TTC549 (cell line): Measurements from ENCODE around the gene TBL1X.

Source experiments
- FAIRE-seq: peaks from 2 replicates; lab custom pipeline; 2012; peaks lifted over from hg19 to GRCh38; lab: Jason Lieb, UNC

Gene TBL1X

DNA sequence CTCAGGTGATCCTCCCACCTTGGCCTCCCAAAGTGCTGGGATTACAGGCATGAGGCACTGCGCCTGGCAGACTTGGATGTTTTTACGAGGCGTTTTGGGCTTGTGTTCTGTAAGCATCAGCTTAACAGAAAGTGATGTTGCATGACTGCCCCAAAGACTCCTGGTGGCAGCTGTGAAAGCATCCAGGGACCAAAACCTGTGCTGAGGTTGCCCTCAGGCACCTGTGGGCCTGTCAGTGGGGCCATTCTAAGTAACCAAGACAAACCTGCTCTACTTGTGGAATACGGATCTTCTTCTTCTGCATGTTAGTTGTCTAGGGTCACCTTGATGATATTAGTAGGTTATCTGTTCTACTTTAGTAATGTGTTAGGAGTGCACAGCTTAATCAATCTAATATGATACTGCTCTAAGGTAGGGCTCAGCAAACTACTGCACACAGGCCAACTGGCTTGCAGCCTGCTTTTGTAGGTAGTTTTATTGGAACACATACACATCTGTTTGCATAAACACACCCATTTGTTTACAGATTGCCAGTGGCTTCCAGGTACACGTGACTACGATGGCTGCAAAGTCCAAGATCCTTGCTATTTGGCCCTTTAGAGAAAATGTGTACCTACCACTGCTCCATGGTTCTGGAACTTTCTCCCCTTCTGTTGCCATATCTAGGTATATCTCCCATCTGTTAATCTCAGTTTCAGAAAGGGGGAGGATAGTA lies 164.1 kb downstream of the TBL1X start:
- no peak for FAIRE-seq

DNA sequence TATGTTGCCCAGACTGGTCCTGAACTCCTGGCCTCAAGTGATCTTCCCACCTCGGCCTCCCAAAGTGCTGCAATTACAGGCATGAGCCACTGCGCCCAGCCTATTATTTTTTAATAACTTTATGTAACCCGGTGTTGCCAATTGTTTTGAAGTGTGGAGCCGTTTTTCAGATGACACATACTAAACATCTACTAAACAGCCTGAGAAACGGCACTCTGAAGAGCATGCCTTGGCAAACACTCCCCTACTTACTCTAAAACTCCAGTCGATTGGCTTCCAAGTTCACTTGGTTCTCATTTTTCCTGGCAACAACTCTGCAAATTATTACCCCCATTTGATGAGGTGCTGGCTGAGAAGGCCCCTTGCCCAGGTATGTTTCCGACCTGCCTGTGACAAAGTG lies 169.7 kb downstream of the TBL1X start:
- no peak for FAIRE-seq

DNA sequence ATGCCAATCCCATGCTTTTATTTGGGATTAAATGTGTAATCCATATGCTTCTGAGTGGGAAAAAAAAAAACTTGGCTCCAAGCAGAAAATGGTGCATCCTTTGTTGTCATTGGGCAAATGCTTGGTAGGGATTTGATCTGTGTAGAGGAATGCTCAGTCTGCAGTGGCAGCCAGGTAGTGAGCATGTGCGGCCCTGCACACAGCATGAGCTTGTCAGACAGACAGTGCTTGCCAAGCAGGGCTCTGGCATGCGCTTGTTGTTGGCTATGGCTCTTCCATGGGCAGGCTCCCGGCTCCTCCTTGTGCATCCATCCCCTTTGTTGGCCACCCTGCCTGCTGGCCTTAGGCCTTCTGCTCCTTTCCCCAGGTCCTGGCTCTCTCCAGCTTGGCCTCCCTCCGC lies 170.5 kb downstream of the TBL1X start:
- no peak for FAIRE-seq

DNA sequence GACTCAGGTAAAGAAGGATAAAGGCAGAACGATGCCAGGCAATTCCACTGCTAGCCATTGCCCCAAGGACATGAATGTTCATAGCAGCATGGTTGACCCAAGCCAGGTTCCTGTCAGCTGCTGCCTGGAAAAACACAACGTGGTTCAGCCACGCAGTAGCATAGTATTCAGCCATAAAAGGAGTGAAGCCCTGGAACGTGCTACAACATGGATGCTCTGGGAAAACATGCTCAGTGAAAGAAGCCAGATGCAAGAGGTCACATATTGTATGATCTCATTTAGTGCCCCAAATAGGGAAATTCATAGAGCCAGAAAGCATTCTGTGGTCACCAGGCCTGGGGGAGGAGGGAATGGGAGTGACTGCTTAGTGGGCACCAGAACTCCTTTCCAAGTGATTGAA lies 170.9 kb downstream of the TBL1X start:
- no peak for FAIRE-seq

DNA sequence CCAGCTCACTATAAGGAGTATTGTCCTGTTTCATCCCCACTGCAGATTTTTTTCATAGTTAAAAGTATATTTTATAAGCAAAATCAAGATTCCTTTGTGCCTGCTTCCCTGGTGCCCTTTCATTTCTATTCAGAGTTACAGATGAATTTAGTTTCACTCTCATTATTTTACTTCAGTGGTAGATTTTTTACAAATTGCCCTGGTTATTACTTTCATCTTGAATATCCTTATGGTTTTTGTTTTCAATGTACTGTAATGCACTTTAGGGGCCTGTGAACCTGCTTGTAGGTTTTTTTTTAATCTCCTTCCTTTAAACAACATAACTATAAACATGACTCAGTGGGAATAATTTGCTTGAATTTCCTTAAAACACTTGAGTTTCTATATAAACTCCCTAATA lies 174.0 kb downstream of the TBL1X start:
- FAIRE-seq = no peak

DNA sequence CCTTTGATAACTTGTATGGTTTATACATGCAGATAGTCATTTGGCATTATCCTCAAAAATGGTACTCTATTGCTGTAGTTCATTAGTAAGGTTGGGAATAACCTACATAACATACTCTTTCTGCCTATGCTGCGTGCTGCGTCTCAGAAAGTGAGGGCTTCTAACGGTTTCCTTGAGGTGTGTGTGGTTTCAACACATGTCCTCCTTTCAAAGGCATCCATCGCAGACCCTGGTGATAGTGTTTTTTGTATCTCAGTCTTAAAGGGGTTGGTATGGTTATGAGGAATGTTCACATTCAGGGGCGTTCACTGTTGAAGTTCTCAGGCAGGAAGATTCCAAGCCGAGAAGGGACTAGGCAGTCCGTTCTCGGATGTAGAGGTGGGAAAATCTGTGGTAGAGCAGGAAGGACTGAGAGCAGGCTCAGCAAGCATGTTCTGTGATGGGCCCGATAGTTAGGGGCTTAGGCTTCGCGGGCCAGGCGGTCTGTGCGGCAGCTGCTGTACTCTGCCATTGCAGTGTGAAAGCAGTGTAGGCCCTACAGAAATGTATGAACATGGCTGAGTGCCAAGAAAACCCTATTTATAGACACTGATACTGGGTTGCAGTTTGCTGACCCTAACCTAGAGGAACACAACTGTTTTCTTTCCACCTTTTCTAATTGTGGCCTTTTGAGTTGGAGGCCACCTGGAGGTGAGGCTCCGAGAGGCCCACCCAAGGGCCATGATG lies 177.6 kb downstream of the TBL1X start:
- no peak for FAIRE-seq

DNA sequence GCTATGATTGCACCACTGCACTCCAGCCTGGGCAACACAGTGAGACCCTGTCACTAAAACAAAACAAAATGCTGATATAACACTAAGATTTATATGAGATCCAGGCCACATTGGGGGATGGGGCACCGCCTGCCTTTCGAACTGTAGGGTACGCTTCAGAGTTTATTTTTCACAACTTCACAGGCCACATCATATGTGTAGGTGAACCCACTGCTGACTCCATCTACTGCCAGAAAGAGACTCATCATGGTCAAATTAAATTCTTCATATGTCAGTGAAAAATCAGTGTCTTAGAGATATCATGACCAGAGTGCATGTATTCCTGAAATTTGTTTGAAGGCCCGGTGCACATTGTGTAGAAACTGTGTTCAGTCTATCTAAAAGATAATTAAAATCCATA lies 178.9 kb downstream of the TBL1X start:
- no peak for FAIRE-seq

DNA sequence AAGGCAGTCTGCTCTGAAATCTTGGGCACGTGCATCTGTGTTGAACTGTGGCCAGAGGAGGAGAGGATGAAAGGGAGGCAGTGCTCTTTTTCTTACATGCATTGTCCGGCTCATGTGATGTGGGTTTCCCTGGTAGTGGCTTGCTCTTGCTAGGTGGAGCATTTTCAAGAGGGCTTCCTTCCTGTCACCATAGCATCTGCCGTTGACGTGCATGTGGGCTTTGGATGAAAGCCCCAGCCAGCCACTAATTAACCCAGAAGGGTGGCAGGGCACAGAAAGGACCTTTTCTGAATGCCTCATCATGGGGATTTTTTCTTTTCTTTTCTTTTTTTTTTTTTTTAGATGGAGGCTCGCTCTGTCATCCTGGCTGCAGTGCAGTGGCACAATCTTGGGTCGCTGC lies 179.5 kb downstream of the TBL1X start:
- FAIRE-seq = no peak

DNA sequence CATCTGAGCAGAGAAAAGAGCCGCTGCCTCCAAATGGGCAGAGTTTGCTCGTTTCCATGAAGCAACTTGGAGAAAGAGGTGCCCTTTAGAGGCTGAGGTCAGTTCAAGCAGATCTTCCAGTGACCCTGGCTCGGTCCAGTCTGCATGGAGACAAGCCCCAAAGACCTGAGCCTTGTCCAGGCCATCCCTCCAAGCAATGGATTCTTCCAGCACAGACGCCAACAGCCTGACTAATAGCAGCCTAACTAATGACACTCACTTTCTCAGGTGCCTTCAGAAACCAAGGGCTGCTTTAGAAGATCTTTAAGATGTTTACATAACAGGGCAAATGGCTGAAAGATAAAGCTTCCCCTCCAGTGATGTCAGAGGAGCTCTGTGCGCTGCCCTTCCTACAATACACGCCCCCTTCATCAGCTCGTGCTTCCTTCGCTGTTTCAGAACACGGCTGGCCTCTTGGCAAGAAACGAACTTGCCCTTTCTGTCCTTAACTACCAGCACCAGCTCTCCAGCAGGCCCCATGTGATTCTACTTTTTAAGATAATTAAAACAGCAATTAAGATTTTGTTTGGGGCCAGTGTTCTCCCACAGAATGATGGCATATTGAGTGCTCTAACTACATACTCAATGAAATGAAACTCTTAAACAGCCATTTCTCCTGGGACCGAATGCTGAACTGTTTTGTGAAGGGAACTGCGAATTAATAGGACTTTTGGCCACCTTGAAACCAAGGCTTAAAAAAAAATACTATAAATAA lies 181.8 kb downstream of the TBL1X start:
- no peak for FAIRE-seq

DNA sequence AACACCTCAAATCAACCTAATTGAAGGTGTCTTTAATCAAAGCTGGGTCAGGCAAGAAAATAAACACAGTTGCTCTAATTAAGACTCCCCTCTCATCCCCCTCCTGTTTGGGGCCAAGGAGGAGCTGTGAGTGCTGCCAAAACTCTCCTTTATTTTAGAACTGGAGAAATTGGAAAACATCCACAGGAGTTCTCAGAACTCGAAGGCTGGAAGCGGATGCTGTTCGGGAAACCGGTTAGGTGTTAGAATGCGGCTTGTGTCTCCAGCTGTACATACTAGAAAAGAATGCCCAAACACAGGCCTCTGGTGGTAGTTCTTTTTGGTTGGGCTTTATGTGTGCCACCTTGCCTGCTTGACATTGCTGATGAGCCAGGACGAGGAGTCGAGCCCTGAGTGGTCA lies 182.6 kb downstream of the TBL1X start:
- FAIRE-seq = no peak

DNA sequence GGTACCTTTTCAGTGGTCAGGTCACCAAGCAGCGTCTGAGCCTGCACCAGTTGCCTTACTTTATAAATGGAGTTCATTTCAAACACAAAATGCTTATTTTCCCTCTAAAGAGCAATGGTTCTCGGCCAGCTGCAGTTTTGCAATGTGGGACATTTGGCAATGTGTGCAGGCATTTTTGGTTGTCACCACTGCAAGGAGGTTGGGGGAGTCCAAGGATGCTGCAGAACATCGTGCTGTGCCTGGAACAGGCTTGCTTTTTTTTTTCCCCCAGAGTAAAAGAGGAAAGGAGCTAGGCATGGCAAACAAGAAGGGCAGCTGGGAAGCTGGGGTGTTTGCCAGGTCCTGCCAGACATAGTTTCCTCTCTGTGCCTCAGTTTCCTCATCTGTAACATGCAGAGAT lies 185.2 kb downstream of the TBL1X start:
- no peak for FAIRE-seq

DNA sequence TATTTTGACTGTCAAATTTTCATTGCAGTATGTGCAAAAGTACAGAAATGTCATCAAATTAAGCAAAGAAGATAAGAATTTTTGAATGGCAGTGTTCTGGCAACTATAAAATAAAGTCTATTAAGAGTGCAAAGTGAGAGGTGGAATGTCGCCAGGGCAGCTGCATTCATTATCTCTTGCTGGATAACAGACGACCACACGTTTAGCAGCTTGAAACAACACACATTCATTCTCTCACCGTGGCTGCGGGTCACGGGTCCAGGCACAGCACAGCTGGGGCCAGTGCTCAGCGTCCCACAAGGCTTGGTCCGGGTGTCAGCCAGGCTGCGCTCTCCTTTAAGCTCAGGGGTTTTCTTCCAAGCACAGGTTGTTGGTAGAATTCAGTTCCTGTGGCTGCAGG lies 186.9 kb downstream of the TBL1X start:
- FAIRE-seq = no peak

DNA sequence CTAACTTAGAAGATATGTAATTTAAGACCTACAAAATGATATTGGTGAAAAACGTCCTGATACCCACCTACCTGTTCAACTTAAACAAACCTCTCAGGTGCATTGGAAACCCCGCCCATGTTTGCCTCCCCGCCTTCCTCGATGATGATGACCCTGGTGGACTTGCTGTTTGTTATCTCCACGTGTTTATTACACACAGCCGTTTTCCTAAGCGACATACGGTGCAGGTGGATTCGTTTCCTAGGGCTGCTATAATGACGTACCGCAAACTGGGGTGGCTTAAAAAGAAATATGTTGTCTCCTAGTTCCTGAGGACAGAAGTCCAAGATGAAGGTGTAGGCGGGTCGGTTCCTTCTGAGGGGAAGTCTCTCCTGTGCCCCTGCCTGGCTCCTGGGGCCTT lies 190.1 kb downstream of the TBL1X start:
- FAIRE-seq = no peak

DNA sequence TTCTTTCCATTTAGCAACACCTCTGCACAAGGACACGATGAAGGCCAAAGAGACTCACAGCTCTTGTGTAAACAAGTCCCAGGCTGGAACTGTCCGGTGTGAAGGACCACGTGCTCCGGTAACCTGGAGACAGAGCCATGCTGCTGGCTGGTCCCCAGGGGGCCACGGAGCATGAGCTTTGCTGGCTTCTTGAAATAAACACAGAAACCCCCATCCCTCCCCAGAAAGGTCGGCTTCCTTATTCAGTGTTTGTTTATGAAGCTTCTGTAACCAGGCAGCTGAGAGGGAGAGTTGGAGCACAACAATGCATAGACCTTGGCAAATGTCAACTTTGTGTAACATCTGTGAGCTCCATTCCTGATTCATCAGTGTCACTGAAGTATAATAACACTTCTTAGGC lies 191.4 kb downstream of the TBL1X start:
- FAIRE-seq = no peak

DNA sequence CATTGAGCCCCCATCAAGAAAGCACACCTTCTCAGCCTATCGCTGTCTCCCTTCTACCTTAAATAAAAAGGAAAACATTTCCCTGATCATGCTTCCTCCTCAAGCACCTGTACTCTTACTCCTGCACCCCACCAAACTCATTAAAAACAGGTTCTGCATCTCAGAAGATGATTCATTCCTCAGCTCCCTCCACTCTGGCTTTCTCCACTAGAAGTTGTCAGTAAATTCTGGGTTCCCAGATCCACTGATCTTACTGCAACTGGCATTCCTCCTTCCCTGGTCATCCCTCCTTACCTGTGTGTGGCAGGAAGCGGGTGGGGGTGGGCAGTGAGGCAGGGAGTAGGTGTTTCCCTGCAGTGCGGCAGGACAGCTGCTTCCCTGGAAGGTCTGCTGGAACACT lies 192.0 kb downstream of the TBL1X start:
- no peak for FAIRE-seq

DNA sequence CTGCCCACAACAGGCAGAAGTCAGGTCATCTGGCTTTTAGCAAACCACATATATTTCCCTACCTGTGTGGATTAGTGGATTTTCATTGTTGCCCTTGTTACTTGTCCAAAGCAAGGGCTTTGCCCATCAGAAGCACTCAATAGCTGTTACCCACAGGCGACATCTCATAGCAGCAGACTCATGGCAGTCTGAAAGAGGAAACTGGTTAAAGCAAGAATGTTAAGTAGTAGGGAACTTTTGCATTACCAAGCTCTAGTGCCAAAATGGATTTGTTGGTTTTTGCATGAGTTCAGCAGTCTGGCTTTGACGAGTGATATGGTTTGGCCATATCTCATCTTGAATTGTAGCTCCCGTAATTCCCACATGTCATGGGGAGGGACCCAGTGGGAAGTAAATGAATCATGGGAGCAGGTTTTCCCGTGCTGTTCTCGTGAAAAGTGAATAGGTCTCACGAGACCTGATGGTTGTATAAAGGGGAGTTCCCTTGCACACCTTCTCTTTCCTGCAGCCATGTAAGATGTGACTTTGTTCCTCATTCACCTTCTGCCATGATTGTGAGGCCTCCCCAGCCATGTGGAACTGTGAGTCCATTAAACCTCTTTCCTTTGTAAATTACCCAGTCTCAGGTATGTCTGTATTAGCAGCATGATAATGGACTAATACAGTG lies 192.9 kb downstream of the TBL1X start:
- no peak for FAIRE-seq

DNA sequence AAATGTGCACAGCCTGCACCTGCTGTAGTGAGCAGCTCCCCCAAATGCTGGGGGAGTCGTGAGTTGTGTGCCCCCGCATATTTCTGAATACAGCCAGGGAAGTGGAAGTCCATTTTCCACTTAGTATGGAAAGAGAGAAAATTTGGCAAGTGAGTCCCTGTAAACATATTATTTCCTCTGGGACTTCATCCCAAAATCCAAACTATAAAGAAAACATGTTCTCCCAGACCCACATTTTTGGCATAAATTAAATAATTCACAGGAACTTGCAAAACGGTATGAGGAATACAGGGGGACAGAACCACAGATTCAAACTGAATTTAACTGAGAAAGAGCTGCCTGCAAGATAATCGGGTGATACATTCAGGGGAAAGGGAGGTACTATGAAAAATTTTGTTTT lies 193.6 kb downstream of the TBL1X start:
- FAIRE-seq = no peak

DNA sequence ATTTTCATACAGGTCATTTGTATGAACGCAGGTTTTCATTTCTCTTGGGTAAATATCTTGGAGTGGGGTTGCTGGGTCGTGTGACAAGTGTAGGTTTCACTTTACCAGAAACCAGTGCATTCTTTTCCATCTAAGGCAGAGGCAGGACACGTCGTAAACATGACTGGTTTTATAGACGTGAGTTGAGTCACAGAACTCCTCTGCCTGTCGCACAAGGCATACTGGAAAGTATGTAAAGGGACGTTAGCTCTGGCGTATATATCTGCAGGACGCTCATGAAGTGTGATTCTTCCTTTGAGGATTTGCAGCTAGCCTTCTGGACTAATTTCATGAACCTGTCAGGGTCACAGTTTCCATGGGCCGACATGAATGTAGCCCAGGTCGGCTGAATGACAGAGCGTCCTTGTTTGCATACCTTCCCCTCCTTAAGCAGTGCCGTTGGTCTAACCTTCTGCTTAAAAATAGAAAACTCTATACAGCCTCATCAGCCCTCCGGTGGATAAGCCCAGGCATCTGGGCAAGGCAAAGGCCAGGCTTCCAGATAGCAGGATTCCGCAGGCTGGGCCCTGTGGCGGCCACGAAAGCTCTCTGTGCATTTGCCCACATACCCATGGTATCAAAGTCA lies 194.8 kb downstream of the TBL1X start:
- no peak for FAIRE-seq

DNA sequence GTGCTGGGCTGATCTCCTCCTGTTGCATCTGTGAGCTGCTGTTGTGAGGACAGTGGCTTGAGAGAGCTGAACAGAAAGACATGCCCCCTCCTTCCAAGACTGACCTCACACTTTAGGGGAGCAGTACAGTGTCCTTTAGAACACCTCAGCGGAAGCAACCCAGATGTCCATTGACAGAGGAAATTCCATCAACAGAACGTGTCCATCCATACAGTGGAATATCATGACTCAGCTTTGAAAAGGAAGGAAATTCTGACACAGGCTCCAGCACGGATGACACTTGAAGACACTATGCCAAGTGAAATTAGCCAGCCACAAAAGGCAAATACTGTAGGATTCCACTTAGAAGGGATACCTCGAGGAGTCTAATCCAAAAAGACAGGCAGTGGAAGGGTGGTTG lies 197.3 kb downstream of the TBL1X start:
- no peak for FAIRE-seq

DNA sequence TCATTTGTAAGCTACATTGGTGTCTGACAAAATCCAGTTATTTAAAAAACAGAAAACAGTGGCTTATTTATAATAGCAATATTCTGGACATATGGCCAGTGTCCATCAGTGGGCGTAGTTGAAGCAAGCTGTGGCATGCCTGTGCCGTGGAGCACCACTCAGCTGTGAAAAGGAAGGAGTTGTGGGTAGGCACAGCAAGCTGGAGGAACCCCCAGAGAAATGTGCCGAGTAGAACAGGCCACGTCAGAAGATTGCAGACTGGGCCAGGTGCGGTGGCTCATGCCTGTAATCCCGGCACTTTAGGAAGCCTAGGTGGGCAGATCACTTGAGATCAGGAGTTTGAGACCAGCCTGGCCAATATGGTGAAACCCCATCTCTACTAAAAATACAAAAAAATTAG lies 198.4 kb downstream of the TBL1X start:
- FAIRE-seq = no peak

DNA sequence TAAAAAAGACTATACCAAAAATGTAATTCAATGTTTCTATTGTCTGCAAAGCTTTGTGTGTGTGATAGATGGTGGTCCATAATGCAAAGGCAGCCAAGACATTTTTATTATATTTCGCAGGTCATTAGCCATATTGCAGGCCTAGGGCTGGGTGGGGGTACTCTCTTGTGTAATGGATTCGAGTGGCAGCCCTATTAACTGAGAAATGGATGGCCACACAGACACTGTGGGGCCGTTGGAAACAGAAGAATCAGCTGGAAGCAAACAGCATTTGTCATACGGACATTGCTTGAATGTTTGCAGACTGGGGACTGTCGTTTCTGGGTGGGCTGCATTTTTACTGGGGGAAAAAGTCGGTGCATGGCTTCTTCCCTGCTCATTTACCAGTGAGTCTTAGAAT lies 199.4 kb downstream of the TBL1X start:
- no peak for FAIRE-seq

DNA sequence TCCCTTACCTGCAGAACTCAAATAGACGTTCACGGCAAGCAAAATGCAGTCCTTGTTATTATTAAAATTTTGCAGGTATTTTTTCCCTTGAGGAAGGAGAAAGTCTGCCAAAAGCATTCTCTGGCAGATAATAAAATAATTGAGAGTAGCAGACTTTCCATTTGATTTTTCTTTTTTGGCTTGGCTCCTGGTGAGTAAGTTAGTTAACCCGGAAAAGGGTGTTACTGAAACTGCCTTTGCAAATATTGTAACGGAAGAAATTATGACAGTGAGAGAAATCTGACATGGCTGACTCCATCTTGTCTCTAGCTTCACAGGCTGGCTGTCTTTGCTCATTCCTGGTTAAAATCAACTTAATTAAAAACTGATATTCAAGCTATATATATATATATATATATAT lies 200.3 kb downstream of the TBL1X start:
- FAIRE-seq = no peak

DNA sequence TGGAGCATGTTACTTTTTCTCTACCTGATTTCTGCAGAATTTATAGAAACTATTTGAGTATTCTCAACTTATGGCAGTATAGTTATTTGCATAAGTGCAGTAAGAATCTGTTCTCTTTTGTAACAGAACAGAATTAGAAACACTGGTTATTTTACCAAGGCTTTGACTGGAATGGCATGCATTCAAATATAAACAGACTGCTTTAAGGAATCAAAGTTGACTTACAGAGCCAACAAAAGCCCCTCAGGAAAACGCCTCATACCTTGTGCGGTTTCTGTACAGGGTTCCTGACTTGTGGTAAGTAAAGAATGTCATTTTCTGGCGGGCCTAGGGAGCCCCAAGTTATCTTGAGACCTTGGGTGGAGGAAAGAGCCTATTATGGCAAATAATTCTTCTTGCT lies 203.7 kb downstream of the TBL1X start:
- no peak for FAIRE-seq
